CD4-positive, alpha-beta T cell (primary cell): Measurements from ENCODE around the gene ARHGAP6. TPM values are rescaled to one million over a fixed set of nuclear protein-coding genes. Genes with fewer than 3 reads are reported as not detected.

Source experiments
- ATAC-seq: fragments of 200-7000 bp; cut with Tn5 transposase; one replicate; pipeline ENCODE4 v1.10.0; 2022; ENCODE audit warnings: mild to moderate bottlenecking; ENCODE audit not compliant: poor library complexity
- CTCF ChIA-PET: fragments of 350-600 bp; sonication (Branson Sonifier 250); formaldehyde crosslinking; loops from one replicate; lab custom pipeline; 2021; ENCODE audit warnings: antibody characterized with exemption, inconsistent platforms; lab: Charles Lee
- POLR2A ChIA-PET: fragments of 350-600 bp; sonication (Branson Sonifier 250); formaldehyde crosslinking; loops from one replicate; lab custom pipeline; 2021; ENCODE audit warnings: antibody characterized with exemption, inconsistent platforms; lab: Charles Lee
- DNase-seq, 14 experiments: peaks; one replicate each; pipeline ENCODE4 v3.0.0-alpha.2; 2013 to 2020; ENCODE audit warnings: mixed read lengths in 2 of 14
- H3K27ac ChIP-seq, 2 donors: one replicate each; pipeline versions ENCODE4 v1.5.1 to v1.7.0; 2013; ENCODE audit warnings: low read length in 2 of 2, low read depth in 1 of 2, mild to moderate bottlenecking in 1 of 2
- H3K27me3 ChIP-seq, 2 experiments: 1 replicate in 1 of 2; 2 replicates in 1 of 2; pipeline versions ENCODE4 v1.6.1 to v1.7.0; 2013; ENCODE audit warnings: low read length in 2 of 2, control low read depth in 1 of 2, mild to moderate bottlenecking in 1 of 2, moderate library complexity in 1 of 2; ENCODE audit not compliant: insufficient read depth in 2 of 2, control insufficient read depth in 1 of 2
- H3K36me3 ChIP-seq: one replicate; pipeline ENCODE4 v1.6.1; 2013; ENCODE audit warnings: low read length, control low read depth; ENCODE audit not compliant: insufficient read depth
- H3K4me1 ChIP-seq: one replicate; pipeline ENCODE4 v1.6.1; 2013; ENCODE audit warnings: low read length, control low read depth; ENCODE audit not compliant: insufficient read depth
- H3K4me3 ChIP-seq: one replicate; pipeline ENCODE4 v1.5.1; 2013; ENCODE audit warnings: mild to moderate bottlenecking, low read length, moderate library complexity
- H3K9me3 ChIP-seq, 2 experiments: 1 replicate in 1 of 2; 2 replicates in 1 of 2; pipeline versions ENCODE4 v1.6.1 to v1.7.0; 2013; ENCODE audit warnings: low read length in 2 of 2, mild to moderate bottlenecking in 2 of 2, control low read depth in 1 of 2, moderate library complexity in 1 of 2; ENCODE audit not compliant: control insufficient read depth in 1 of 2, insufficient read depth in 1 of 2
- H3K27ac Mint-ChIP-seq: one replicate; pipeline ENCODE4 v1.8.0; 2020; ENCODE audit warnings: mixed read lengths
- H3K27me3 Mint-ChIP-seq: one replicate; pipeline ENCODE4 v1.8.0; 2021; ENCODE audit warnings: mixed read lengths
- H3K36me3 Mint-ChIP-seq: one replicate; pipeline ENCODE4 v1.8.0; 2021; ENCODE audit warnings: low read depth, mixed read lengths
- H3K4me1 Mint-ChIP-seq: one replicate; pipeline ENCODE4 v1.8.0; 2021; ENCODE audit warnings: low read depth, mixed read lengths
- H3K4me3 Mint-ChIP-seq: one replicate; pipeline ENCODE4 v1.8.0; 2020; ENCODE audit warnings: mild to moderate bottlenecking, mixed read lengths
- H3K9me3 Mint-ChIP-seq: one replicate; pipeline ENCODE4 v1.8.0; 2020; ENCODE audit warnings: mixed read lengths
- CTCF ChIP-seq: fragments of 200-600 bp; IDR thresholded peaks from one replicate; pipeline ENCODE4 v1.8.0; 2022; ENCODE audit warnings: antibody characterized with exemption, mild to moderate bottlenecking
- intact Hi-C, 2 experiments: fragments of 100-400 bp; cut with DNase I in 1 of 2; cut with micrococcal nuclease in 1 of 2; formaldehyde crosslinking; loops; one replicate each; pipeline versions ENCODE4 v1.15.1 to v1.9.0; 2023 to 2025; cut with DNase I, micrococcal nuclease
- total RNA-seq, 174 experiments: library from RNA in 2 of 174; stranded (reverse) in 2 of 174; gene quantifications; one replicate each; pipeline ENCODE4 v1.2.3 and lab custom pipeline; 2021 to 2026

The ARHGAP6 gene
- total RNA-seq, 2 experiments from 2014 or later = not detected

- peaks cover 14 to 42% of the 10 kb centered on the region in 2 experiments for H3K27me3 ChIP-seq
- Mint-ChIP-seq H3K27me3 (peaks cover 67% of the 10 kb centered on the region), H3K9me3 (no peaks in the 10 kb centered on the region), H3K4me3 (no peak overlapping the region), H3K36me3 (no peaks in the 10 kb centered on the region), H3K4me1 (peaks cover 5% of the 10 kb centered on the region), H3K27ac (no peak overlapping the region)
- CTCF ChIA-PET = no interaction called here
- DNase-seq (no peak), ATAC-seq (no peak)
- TF ChIP-seq CTCF = no peak
- POLR2A ChIA-PET = no interaction called here
- no peak overlapping the region for H3K4me3 ChIP-seq
- no peaks in the 10 kb centered on the region for H3K9me3 ChIP-seq
- H3K27ac ChIP-seq = no peak overlapping the region
- H3K4me1 ChIP-seq = no peaks in the 10 kb centered on the region
- no peaks in the 10 kb centered on the region for H3K36me3 ChIP-seq
- intact Hi-C loops = no loop called here
Observed at GRCh38 chrX:11666952-11667685, 1.4 kb upstream of the ARHGAP6 start.

- no peak overlapping the region for H3K27ac ChIP-seq
- DNase-seq (no peak), ATAC-seq (no peak)
- ChIA-PET POLR2A (no interaction called here), CTCF (no interaction called here)
- intact Hi-C loops = no loop called here
- no peaks in the 10 kb centered on the region for H3K9me3 Mint-ChIP-seq
- peaks cover 14 to 44% of the 10 kb centered on the region in 2 experiments for H3K27me3 ChIP-seq
- H3K27ac Mint-ChIP-seq = no peak overlapping the region
- no peak overlapping the region for H3K4me3 ChIP-seq
- TF ChIP-seq CTCF = no peak
- H3K27me3 Mint-ChIP-seq = peaks cover 73% of the 10 kb centered on the region
- H3K4me1 ChIP-seq = no peaks in the 10 kb centered on the region
- no peaks in the 10 kb centered on the region for H3K9me3 ChIP-seq
- H3K36me3 Mint-ChIP-seq = no peaks in the 10 kb centered on the region
- H3K4me1 Mint-ChIP-seq = peaks cover 5% of the 10 kb centered on the region
- no peaks in the 10 kb centered on the region for H3K36me3 ChIP-seq
- no peak overlapping the region for H3K4me3 Mint-ChIP-seq
Observed at GRCh38 chrX:11666164-11666563, 444 bp upstream of the ARHGAP6 start.

- Histone ChIP-seq H3K4me1 (no peaks in the 10 kb centered on the region), H3K9me3 (no peaks in the 10 kb centered on the region), H3K27me3 (peaks cover 14 to 41% of the 10 kb centered on the region in 2 experiments), H3K27ac (no peak overlapping the region), H3K36me3 (no peaks in the 10 kb centered on the region), H3K4me3 (no peak overlapping the region)
- no peak overlapping the region for H3K4me3 Mint-ChIP-seq
- H3K27me3 Mint-ChIP-seq = peaks cover 70% of the 10 kb centered on the region
- H3K36me3 Mint-ChIP-seq = no peaks in the 10 kb centered on the region
- TF ChIP-seq CTCF = no peak
- H3K4me1 Mint-ChIP-seq = peaks cover 5% of the 10 kb centered on the region
- intact Hi-C loops = no loop called here
- no peaks in the 10 kb centered on the region for H3K9me3 Mint-ChIP-seq
- H3K27ac Mint-ChIP-seq = no peak overlapping the region
- DNase-seq = no peak
- ChIA-PET POLR2A (no interaction called here), CTCF (no interaction called here)
- no peak for ATAC-seq
Observed at GRCh38 chrX:11664211-11665167, 1.2 kb downstream of the ARHGAP6 start.
